Tibial nerve (tissue), 4 donors: Measurements from ENCODE around the gene OR4Q3.
"Not testable (repeated sequence)": the region's sequence is repeated elsewhere in the genome, so short reads cannot be mapped to it uniquely, and the experiment has no call there.

Source experiments
- EP300 ChIP-seq, 2 donors: sonication (generic); formaldehyde crosslinking; IDR thresholded peaks; one replicate each; pipeline ENCODE4 v1.6.1; 2017; ENCODE audit warnings: antibody characterized with exemption in 2 of 2, mild to moderate bottlenecking in 1 of 2
- TF ChIP-seq, protein P1 (sequence below), 5 experiments: fragments of 200-600 bp in 3 of 5; fragments of 450-650 bp in 2 of 5; sonication (generic) in 3 of 5; IDR thresholded peaks; one replicate each; pipeline ENCODE4 v1.5.1; 2016 to 2019; ENCODE audit warnings: antibody characterized with exemption in 5 of 5, mild to moderate bottlenecking in 3 of 5, moderate library complexity in 2 of 5

DNA sequence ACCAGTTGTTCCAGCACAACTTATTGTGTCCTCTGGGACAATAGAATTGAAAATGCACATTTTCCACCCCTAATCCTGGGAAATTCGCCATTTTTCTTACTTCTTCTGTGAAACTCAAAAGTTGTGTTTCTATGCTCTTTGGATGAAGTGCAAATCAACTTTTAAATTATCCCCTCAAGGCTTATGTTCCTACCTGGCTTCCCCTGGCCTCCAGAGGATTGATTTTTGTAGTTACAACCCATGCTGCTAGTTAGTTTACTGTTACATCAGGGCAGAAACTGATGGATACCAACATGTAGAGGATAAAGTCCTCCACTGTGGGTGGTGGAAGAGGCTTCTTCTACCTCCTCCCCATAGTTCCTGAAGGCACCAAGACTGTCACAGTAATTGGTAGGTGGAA, 29.8 kb downstream of the OR4Q3 start, which contains the start of gene OR4M1:
- TF ChIP-seq, protein P1, sequence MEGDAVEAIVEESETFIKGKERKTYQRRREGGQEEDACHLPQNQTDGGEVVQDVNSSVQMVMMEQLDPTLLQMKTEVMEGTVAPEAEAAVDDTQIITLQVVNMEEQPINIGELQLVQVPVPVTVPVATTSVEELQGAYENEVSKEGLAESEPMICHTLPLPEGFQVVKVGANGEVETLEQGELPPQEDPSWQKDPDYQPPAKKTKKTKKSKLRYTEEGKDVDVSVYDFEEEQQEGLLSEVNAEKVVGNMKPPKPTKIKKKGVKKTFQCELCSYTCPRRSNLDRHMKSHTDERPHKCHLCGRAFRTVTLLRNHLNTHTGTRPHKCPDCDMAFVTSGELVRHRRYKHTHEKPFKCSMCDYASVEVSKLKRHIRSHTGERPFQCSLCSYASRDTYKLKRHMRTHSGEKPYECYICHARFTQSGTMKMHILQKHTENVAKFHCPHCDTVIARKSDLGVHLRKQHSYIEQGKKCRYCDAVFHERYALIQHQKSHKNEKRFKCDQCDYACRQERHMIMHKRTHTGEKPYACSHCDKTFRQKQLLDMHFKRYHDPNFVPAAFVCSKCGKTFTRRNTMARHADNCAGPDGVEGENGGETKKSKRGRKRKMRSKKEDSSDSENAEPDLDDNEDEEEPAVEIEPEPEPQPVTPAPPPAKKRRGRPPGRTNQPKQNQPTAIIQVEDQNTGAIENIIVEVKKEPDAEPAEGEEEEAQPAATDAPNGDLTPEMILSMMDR (IDR thresholded peaks at IDR 0.05): not testable (repeated sequence)
- not testable (repeated sequence) for TF ChIP-seq EP300 (IDR thresholded peaks at IDR 0.05)
